OCI-LY7 (cell line): Measurements from ENCODE around the gene ARPC4.

ENCODE experiments used
- EZH2phosphoT487 ChIP-seq: fragments of 200-600 bp; sonication (generic); IDR thresholded peaks from 2 replicates; pipeline ENCODE4 v1.6.1; 2018; ENCODE audit warnings: low read depth, borderline replicate concordance, mild to moderate bottlenecking, mixed run types, antibody characterized with exemption, low read length, moderate library complexity, mixed read lengths
- TF ChIP-seq, protein P1 (sequence below): fragments of 200-600 bp; sonication (generic); conservative IDR thresholded peaks from 2 replicates; pipeline ENCODE4 v1.5.1; 2014; ENCODE audit warnings: mild to moderate bottlenecking, antibody characterized with exemption, low read length, moderate library complexity, mixed read lengths

- TF ChIP-seq, protein P1, sequence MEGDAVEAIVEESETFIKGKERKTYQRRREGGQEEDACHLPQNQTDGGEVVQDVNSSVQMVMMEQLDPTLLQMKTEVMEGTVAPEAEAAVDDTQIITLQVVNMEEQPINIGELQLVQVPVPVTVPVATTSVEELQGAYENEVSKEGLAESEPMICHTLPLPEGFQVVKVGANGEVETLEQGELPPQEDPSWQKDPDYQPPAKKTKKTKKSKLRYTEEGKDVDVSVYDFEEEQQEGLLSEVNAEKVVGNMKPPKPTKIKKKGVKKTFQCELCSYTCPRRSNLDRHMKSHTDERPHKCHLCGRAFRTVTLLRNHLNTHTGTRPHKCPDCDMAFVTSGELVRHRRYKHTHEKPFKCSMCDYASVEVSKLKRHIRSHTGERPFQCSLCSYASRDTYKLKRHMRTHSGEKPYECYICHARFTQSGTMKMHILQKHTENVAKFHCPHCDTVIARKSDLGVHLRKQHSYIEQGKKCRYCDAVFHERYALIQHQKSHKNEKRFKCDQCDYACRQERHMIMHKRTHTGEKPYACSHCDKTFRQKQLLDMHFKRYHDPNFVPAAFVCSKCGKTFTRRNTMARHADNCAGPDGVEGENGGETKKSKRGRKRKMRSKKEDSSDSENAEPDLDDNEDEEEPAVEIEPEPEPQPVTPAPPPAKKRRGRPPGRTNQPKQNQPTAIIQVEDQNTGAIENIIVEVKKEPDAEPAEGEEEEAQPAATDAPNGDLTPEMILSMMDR: no peak
- TF ChIP-seq EZH2phosphoT487: no peak
Observed at GRCh38 chr3:9780458-9780812, 12.4 kb upstream of the ARPC4 start.
